Right cardiac atrium (tissue), 5 donors: ENCODE data around the gene GFOD2. TPM values are rescaled to one million over a fixed set of nuclear protein-coding genes. Genes with fewer than 3 reads are reported as not detected.
A peak's percentile ranks its signal among the peaks of the same experiment; 100 is the strongest.

Experiments used
- ATAC-seq, 2 donors: fragments of 200-7000 bp; cut with Tn5 transposase; one replicate each; pipeline versions ENCODE4 v1.8.0 to v1.9.1; 2020; ENCODE audit warnings: moderate library complexity in 2 of 2, mild to moderate bottlenecking in 1 of 2
- DNase-seq, 3 donors: peaks; one replicate each; pipeline ENCODE4 v3.0.0-alpha.2; 2020
- H3K27ac ChIP-seq: one replicate; pipeline ENCODE4 v1.5.1; 2013; ENCODE audit warnings: mild to moderate bottlenecking, low read length, control low read depth, moderate library complexity
- H3K27me3 ChIP-seq: one replicate; pipeline ENCODE4 v1.6.1; 2013; ENCODE audit not compliant: control insufficient read depth, insufficient read depth
- H3K4me1 ChIP-seq: one replicate; pipeline ENCODE4 v1.6.1; 2013; ENCODE audit warnings: low read length; ENCODE audit not compliant: control insufficient read depth, insufficient read depth
- H3K4me3 ChIP-seq: one replicate; pipeline ENCODE4 v1.5.1; 2013; ENCODE audit warnings: low read length, control low read depth
- H3K9me3 ChIP-seq: one replicate; pipeline ENCODE4 v1.6.1; 2013; ENCODE audit warnings: low read length; ENCODE audit not compliant: control insufficient read depth
- WGBS: extraction: QIAGEN DNeasy Blood & Tissue Kit; methylation state at CpG from one replicate; pipeline ENCODE4 v1.1.7; 2013; 5-methylcytosine and 5-hydroxymethylcytosine counted together
- intact Hi-C, 4 donors: fragments of 100-400 bp; cut with DNase I; formaldehyde crosslinking; loops; one replicate each; pipeline versions ENCODE4 v1.11.0 to v1.14.0; 2022 to 2023
- polyA plus RNA-seq: library from polyadenylated mRNA; stranded (reverse); fragments of 200-250 nt; gene quantifications from one replicate; pipeline ENCODE4 v1.2.3, GENCODE V29; 2013
- total RNA-seq, 4 donors: library from RNA; stranded (reverse); fragmentation: NEBNext Ultra II Directional; extraction: Animal tissue kit (Norgen Biotek cat#: 25700); gene quantifications; one replicate each; pipeline ENCODE4 v1.2.1, GENCODE V29; 2021
- donor health status: healthy with polysubstance abuse.
- donor health status: DM: no; HTN: yes; CAD: no.
- donor health status: DM: no; HTN: no; CAD: no.
- donor health status: DM: no; HTN: yes; CAD: no; lungs with severe emphysema.
- donor health status: DM: yes; HTN: yes; CAD: no.

GFOD2 gene
- total and polyA plus RNA-seq, 5 donors: 8.1 to 9.9 (median 8.5) TPM

GRCh38 chr16:67663877-67664222 lies 55.3 kb downstream of the GFOD2 start:
- Histone ChIP-seq H3K4me3 (no peak overlapping the region), H3K27me3 (no peaks in the 10 kb centered on the region), H3K4me1 (peaks cover 5% of the 10 kb centered on the region), H3K9me3 (no peaks in the 10 kb centered on the region), H3K27ac (no peak overlapping the region)
- DNase-seq (peak in 1 of 3 donors; percentile 60), ATAC-seq (no peak)
- WGBS: 93% methylated on average over 6 of the region's 6 CpGs
- intact Hi-C loops: loop anchor here (10.0 kb wide), 2 partner anchors 99 to 139 kb away; partner anchors contain the start of genes CTCF (in 3 of the 4) and RIPOR1 (in 1 of the 4)

GRCh38 chr16:67663151-67663876 lies 55.8 kb downstream of the GFOD2 start:
- peak in 2 of 3 donors; percentile 62 to 71 for DNase-seq
- intact Hi-C loops: loop anchor here (10.0 kb wide), 2 partner anchors 99 to 139 kb away; partner anchors contain the start of genes CTCF (in 3 of the 4) and RIPOR1 (in 1 of the 4)
- 84% methylated on average over 25 of the region's 25 CpGs for WGBS

GRCh38 chr16:67662653-67663010 lies 56.5 kb downstream of the GFOD2 start:
- Histone ChIP-seq H3K27me3 (no peaks in the 10 kb centered on the region), H3K9me3 (no peaks in the 10 kb centered on the region), H3K27ac (no peak overlapping the region), H3K4me1 (peaks cover 4% of the 10 kb centered on the region), H3K4me3 (no peak overlapping the region)
- ATAC-seq: no peak
- DNase-seq: no peak
- intact Hi-C loops: loop anchor here (10.0 kb wide), 2 partner anchors 98 to 138 kb away; partner anchors contain the start of genes CTCF (in 3 of the 4) and RIPOR1 (in 1 of the 4)

More at GRCh38 chr16:67663151-67663876, 55.8 kb downstream of the GFOD2 start:
- Histone ChIP-seq H3K9me3 (no peaks in the 10 kb centered on the region), H3K27ac (no peak overlapping the region), H3K27me3 (no peaks in the 10 kb centered on the region), H3K4me3 (no peak overlapping the region), H3K4me1 (peaks cover 5% of the 10 kb centered on the region)
- ATAC-seq: no peak

GRCh38 chr16:67661886-67662652 lies 57.0 kb downstream of the GFOD2 start:
- WGBS: 94% methylated on average over 34 of the region's 34 CpGs
- Histone ChIP-seq H3K27me3 (no peaks in the 10 kb centered on the region), H3K4me1 (peaks cover 2% of the 10 kb centered on the region), H3K9me3 (no peaks in the 10 kb centered on the region), H3K4me3 (no peak overlapping the region), H3K27ac (no peak overlapping the region)
- ATAC-seq: no peak
- DNase-seq: peak; percentile 28 to 66 (median 62)
- intact Hi-C loops: loop anchor here (10.0 kb wide), 2 partner anchors 97 to 137 kb away; partner anchors contain the start of genes CTCF (in 3 of the 4) and RIPOR1 (in 1 of the 4)

GRCh38 chr16:67661101-67661761 lies 57.9 kb downstream of the GFOD2 start:
- 12% methylated on average over 39 of the region's 39 CpGs for WGBS
- Histone ChIP-seq H3K27me3 (no peaks in the 10 kb centered on the region), H3K4me1 (peaks cover 2% of the 10 kb centered on the region), H3K4me3 (peak overlapping the region; percentile 68), H3K9me3 (no peaks in the 10 kb centered on the region), H3K27ac (peak overlapping the region; percentile 18)
- DNase-seq (peak in 2 of 3 donors; percentile 54 to 70), ATAC-seq (no peak)
- intact Hi-C loops: loop anchor here (10.0 kb wide), 2 partner anchors 96 to 136 kb away; partner anchors contain the start of genes CTCF (in 3 of the 4) and RIPOR1 (in 1 of the 4)

- Histone ChIP-seq H3K27me3 (no peaks in the 10 kb centered on the region), H3K27ac (peak within 1 kb of the TSS; percentile 50), H3K9me3 (no peaks in the 10 kb centered on the region), H3K4me1 (no peaks in the 10 kb centered on the region), H3K4me3 (peak within 1 kb of the TSS; percentile 68)
- under 1% methylated on average over 48 of the region's 48 CpGs for WGBS
- intact Hi-C loops: loop anchor here (10.0 kb wide), 2 partner anchors 96 to 136 kb away; partner anchors contain the start of genes CTCF (in 3 of the 4) and RIPOR1 (in 1 of the 4)
- ATAC-seq: peak; percentile 91 to 93
- DNase-seq: peak; percentile 97 to 98 (median 98)
Measured at GRCh38 chr16:67660564-67661028, 58.5 kb downstream of the GFOD2 start, which contains the start of gene PARD6A. TSS of gene PARD6A (plus strand) at chr16:67660960. CDS start at chr16:67661039, 79 bp downstream.

GRCh38 chr16:67659675-67660563 lies 59.2 kb downstream of the GFOD2 start, which contains the start of gene ACD:
TSS of gene ACD (minus strand) at chr16:67660260. CDS start at chr16:67660220, 40 bp downstream.
- Histone ChIP-seq H3K4me1 (no peaks in the 10 kb centered on the region), H3K27me3 (no peaks in the 10 kb centered on the region), H3K9me3 (no peaks in the 10 kb centered on the region), H3K4me3 (peak within 1 kb of the TSS; percentile 68), H3K27ac (peak within 1 kb of the TSS; percentile 50)
- intact Hi-C loops: loop anchor here (10.0 kb wide), 2 partner anchors 95 to 135 kb away; partner anchors contain the start of genes CTCF (in 3 of the 4) and RIPOR1 (in 1 of the 4)
- peak; percentile 90 to 92 for ATAC-seq
- under 1% methylated on average over 83 of the region's 83 CpGs for WGBS
- DNase-seq: peak; percentile 92 to 97 (median 96)

GRCh38 chr16:67658849-67659674 lies 60.1 kb downstream of the GFOD2 start:
- ATAC-seq: no peak
- H3K27me3 ChIP-seq: no peaks in the 10 kb centered on the region
- no peaks in the 10 kb centered on the region for H3K4me1 ChIP-seq
- H3K27ac ChIP-seq: no peak overlapping the region
- peak in 2 of 3 donors; percentile 47 to 59 for DNase-seq
- WGBS: 37% methylated on average over 21 of the region's 21 CpGs
- intact Hi-C loops: no loop called here
- no peaks in the 10 kb centered on the region for H3K9me3 ChIP-seq
- H3K4me3 ChIP-seq: peak overlapping the region; percentile 68
